NOMO-1 treated with DMSO at 0.1 percent for 48 hours (cell line): Measurements from ENCODE around the gene DOK5.

Source experiments
- DNase-seq: peaks from one replicate; lab custom pipeline; 2025; ENCODE audit not compliant: unreplicated experiment; lab: John Stamatoyannopoulos, UW

Gene DOK5

GRCh38 chr20:54688476-54688875, 213.1 kb downstream of the DOK5 start:
- no peak for DNase-seq

- no peak for DNase-seq
Measured at GRCh38 chr20:54690323-54690722, 214.9 kb downstream of the DOK5 start.

- DNase-seq = no peak
Measured at GRCh38 chr20:54691327-54691726, 215.9 kb downstream of the DOK5 start.

- no peak for DNase-seq
Measured at GRCh38 chr20:54692168-54692887, 216.9 kb downstream of the DOK5 start.

GRCh38 chr20:54694516-54694915, 219.1 kb downstream of the DOK5 start:
- no peak for DNase-seq

- DNase-seq = no peak
Measured at GRCh38 chr20:54698373-54698772, 223.0 kb downstream of the DOK5 start.
